Karpas-422 (cell line): ENCODE data around the gene NPIPB8. TPM values are rescaled to one million over a fixed set of nuclear protein-coding genes. Genes with fewer than 3 reads are reported as not detected.
"Not testable (repeated sequence)": the region's sequence is repeated elsewhere in the genome, so short reads cannot be mapped to it uniquely, and the experiment has no call there.

ENCODE experiments used
- DNase-seq: peaks from one replicate; pipeline ENCODE4 v3.0.0-alpha.2; 2015
- H2AFZ ChIP-seq: fragments of 200-600 bp; sonication (generic); 2 replicates; pipeline ENCODE4 v1.6.1; 2014; ENCODE audit warnings: antibody characterized with exemption, low read length, mixed read lengths
- H3K27ac ChIP-seq: fragments of 200-600 bp; sonication (generic); 2 replicates; pipeline ENCODE4 v1.5.1; 2014; ENCODE audit warnings: mild to moderate bottlenecking, low read length, moderate library complexity
- H3K27me3 ChIP-seq: fragments of 200-600 bp; sonication (generic); 2 replicates; pipeline ENCODE4 v1.6.1; 2014; ENCODE audit warnings: low read length, mixed read lengths
- H3K36me3 ChIP-seq: fragments of 200-600 bp; sonication (generic); 2 replicates; pipeline ENCODE4 v1.6.1; 2014; ENCODE audit warnings: low read length, mixed read lengths; ENCODE audit not compliant: insufficient read depth
- H3K4me1 ChIP-seq: fragments of 200-600 bp; sonication (generic); 2 replicates; pipeline ENCODE4 v1.6.1; 2014; ENCODE audit warnings: mild to moderate bottlenecking, low read length, mixed read lengths
- H3K4me2 ChIP-seq: fragments of 200-600 bp; sonication (generic); 2 replicates; pipeline ENCODE4 v1.6.1; 2014; ENCODE audit warnings: low read length, low read depth, mild to moderate bottlenecking; ENCODE audit not compliant: poor library complexity, severe bottlenecking
- H3K4me3 ChIP-seq: fragments of 200-600 bp; sonication (generic); 2 replicates; pipeline ENCODE4 v1.5.1; 2014; ENCODE audit warnings: mild to moderate bottlenecking, antibody characterized with exemption, low read length, mixed read lengths
- H3K79me2 ChIP-seq: fragments of 200-600 bp; sonication (generic); 2 replicates; pipeline ENCODE4 v1.6.1; 2014; ENCODE audit warnings: mild to moderate bottlenecking, low read length, mixed read lengths
- H3K9ac ChIP-seq: fragments of 200-600 bp; sonication (generic); 2 replicates; pipeline ENCODE4 v1.6.0; 2014; ENCODE audit warnings: low read length
- H3K9me2 ChIP-seq: fragments of 200-600 bp; sonication (generic), shearing (Covaris generic); replicated peaks from 2 replicates; pipeline ENCODE4 v1.6.0; 2014; ENCODE audit warnings: mild to moderate bottlenecking, low read length, moderate library complexity; ENCODE audit not compliant: insufficient read depth
- H3K9me3 ChIP-seq: fragments of 300-700, 200-600 bp; sonication (generic); 2 replicates; pipeline ENCODE4 v1.6.1; 2014; ENCODE audit warnings: low read length, mixed read lengths
- H4K20me1 ChIP-seq: fragments of 200-600 bp; sonication (generic); 2 replicates; pipeline ENCODE4 v1.6.1; 2014; ENCODE audit warnings: mild to moderate bottlenecking, antibody characterized with exemption, low read length, low read depth; ENCODE audit not compliant: insufficient read depth
- total RNA-seq: library from RNA; depleted of rRNA; stranded (reverse); fragments of >200 nt; shearing (Covaris generic); gene quantifications from 2 replicates; pipeline ENCODE4 v1.2.3, GENCODE V29; 2014; ENCODE audit warnings: low replicate concordance; rRNA removed

NPIPB8 gene
- 1.9 and 4.5 TPM in 2 replicates for total RNA-seq

GRCh38 chr16:28637765-28638164 is at the start of gene NPIPB8:
TSS of gene NPIPB8 (plus strand) at chr16:28638065. CDS start at chr16:28638361, 296 bp downstream.
- peaks cover 12% of the 10 kb centered on the region for H3K4me1 ChIP-seq
- H3K36me3 ChIP-seq, H3K9ac ChIP-seq, DNase-seq, H3K27me3 ChIP-seq, H3K27ac ChIP-seq, H3K9me3 ChIP-seq, H3K4me3 ChIP-seq, H3K4me2 ChIP-seq, H2AFZ ChIP-seq, H4K20me1 ChIP-seq, H3K79me2 ChIP-seq, H3K9me2 ChIP-seq: not testable (repeated sequence)

GRCh38 chr16:28589069-28589468 is 48.8 kb upstream of the NPIPB8 start:
- H3K4me1 ChIP-seq = peaks cover 5% of the 10 kb centered on the region
- H3K9me3 ChIP-seq = no peaks in the 10 kb centered on the region
- H3K79me2 ChIP-seq = no peaks in the 10 kb centered on the region
- H3K4me2 ChIP-seq = no peak overlapping the region
- H3K9ac ChIP-seq = no peak overlapping the region
- DNase-seq = no peak
- no peaks in the 10 kb centered on the region for H4K20me1 ChIP-seq
- H3K9me2 ChIP-seq = no peaks in the 10 kb centered on the region
- no peak overlapping the region for H3K4me3 ChIP-seq
- peaks cover 9% of the 10 kb centered on the region; the same call in 1 of the 2 replicates for H3K36me3 ChIP-seq
- no peaks in the 10 kb centered on the region for H3K27me3 ChIP-seq
- no peak overlapping the region for H3K27ac ChIP-seq
- H2AFZ ChIP-seq = no peak overlapping the region

GRCh38 chr16:28589930-28590329 is 47.9 kb upstream of the NPIPB8 start:
- Histone ChIP-seq H3K27me3 (no peaks in the 10 kb centered on the region), H3K36me3 (peaks cover 9% of the 10 kb centered on the region; the same call in 1 of the 2 replicates), H3K9me2 (no peaks in the 10 kb centered on the region), H3K9ac (no peak overlapping the region), H3K27ac (no peak overlapping the region), H4K20me1 (no peaks in the 10 kb centered on the region), H3K9me3 (no peaks in the 10 kb centered on the region), H2AFZ (no peak overlapping the region), H3K4me3 (no peak overlapping the region), H3K4me1 (peaks cover 6% of the 10 kb centered on the region), H3K4me2 (no peak overlapping the region), H3K79me2 (no peaks in the 10 kb centered on the region)
- no peak for DNase-seq

GRCh38 chr16:28590384-28591340 is 47.2 kb upstream of the NPIPB8 start:
- no peak overlapping the region for H3K4me3 ChIP-seq
- no peaks in the 10 kb centered on the region for H3K79me2 ChIP-seq
- DNase-seq = no peak
- no peak overlapping the region for H3K27ac ChIP-seq
- no peak overlapping the region for H3K9ac ChIP-seq
- no peak overlapping the region for H3K4me2 ChIP-seq
- H3K36me3 ChIP-seq = peaks cover 9% of the 10 kb centered on the region; the same call in 1 of the 2 replicates
- no peaks in the 10 kb centered on the region for H3K9me2 ChIP-seq
- no peaks in the 10 kb centered on the region for H4K20me1 ChIP-seq
- no peak overlapping the region for H2AFZ ChIP-seq
- no peaks in the 10 kb centered on the region for H3K9me3 ChIP-seq
- H3K27me3 ChIP-seq = no peaks in the 10 kb centered on the region
- peaks cover 8% of the 10 kb centered on the region for H3K4me1 ChIP-seq

- Histone ChIP-seq H3K27ac (no peak overlapping the region), H3K9ac (no peak overlapping the region), H3K4me2 (no peak overlapping the region), H3K36me3 (peaks cover 9% of the 10 kb centered on the region; the same call in 1 of the 2 replicates), H2AFZ (no peak overlapping the region), H3K79me2 (no peaks in the 10 kb centered on the region), H3K4me1 (peaks cover 6% of the 10 kb centered on the region), H3K4me3 (no peak overlapping the region), H3K9me3 (no peaks in the 10 kb centered on the region), H3K27me3 (no peaks in the 10 kb centered on the region), H3K9me2 (no peaks in the 10 kb centered on the region), H4K20me1 (no peaks in the 10 kb centered on the region)
- no peak for DNase-seq
Observed at GRCh38 chr16:28591355-28591754, 46.5 kb upstream of the NPIPB8 start.

GRCh38 chr16:28592511-28592910 is 45.4 kb upstream of the NPIPB8 start:
- Histone ChIP-seq H3K79me2 (peaks cover 7% of the 10 kb centered on the region; the same call in 1 of the 2 replicates), H4K20me1 (no peaks in the 10 kb centered on the region), H2AFZ (no peak overlapping the region), H3K27ac (no peak overlapping the region), H3K9ac (no peak overlapping the region), H3K9me3 (no peaks in the 10 kb centered on the region), H3K4me2 (no peak overlapping the region), H3K36me3 (peaks cover 3% of the 10 kb centered on the region; the same call in 1 of the 2 replicates), H3K9me2 (no peaks in the 10 kb centered on the region), H3K27me3 (no peaks in the 10 kb centered on the region), H3K4me3 (no peak overlapping the region), H3K4me1 (peaks cover 18% of the 10 kb centered on the region)
- no peak for DNase-seq

- Histone ChIP-seq H3K9me3 (no peaks in the 10 kb centered on the region), H3K27ac (no peak overlapping the region), H3K4me1 (peaks cover 23% of the 10 kb centered on the region), H2AFZ (no peak overlapping the region), H3K36me3 (peaks cover 3% of the 10 kb centered on the region; the same call in 1 of the 2 replicates), H3K9ac (no peak overlapping the region), H3K9me2 (no peaks in the 10 kb centered on the region), H3K4me3 (no peak overlapping the region), H3K27me3 (no peaks in the 10 kb centered on the region), H3K79me2 (peaks cover 10% of the 10 kb centered on the region; the same call in 1 of the 2 replicates), H4K20me1 (no peaks in the 10 kb centered on the region), H3K4me2 (no peak overlapping the region)
- DNase-seq = no peak
Observed at GRCh38 chr16:28592979-28593553, 44.8 kb upstream of the NPIPB8 start.

- H2AFZ ChIP-seq, H3K79me2 ChIP-seq, H3K9me2 ChIP-seq, H3K9ac ChIP-seq, H3K27me3 ChIP-seq, H3K9me3 ChIP-seq, H3K4me2 ChIP-seq, DNase-seq, H3K36me3 ChIP-seq, H4K20me1 ChIP-seq, H3K4me3 ChIP-seq: not testable (repeated sequence)
- H3K4me1 ChIP-seq = peaks cover 29% of the 10 kb centered on the region
- H3K27ac ChIP-seq = peak overlapping the region; percentile 59; the same call in 1 of the 2 replicates
Observed at GRCh38 chr16:28595451-28595850, 42.4 kb upstream of the NPIPB8 start.
